Right renal pelvis (tissue), 4 donors: Measurements from ENCODE around the gene BPIFA1. TPM values are rescaled to one million over a fixed set of nuclear protein-coding genes. Genes with fewer than 3 reads are reported as not detected.

Source experiments
- polyA plus RNA-seq, 4 donors: library from polyadenylated mRNA; unstranded; fragments of 120-200 nt; gene quantifications; one replicate each; pipeline ENCODE4 v1.2.1, GENCODE V29; 2013; ENCODE audit not compliant: insufficient read length in 4 of 4

BPIFA1 gene
- polyA plus RNA-seq, 4 donors = not detected

Other genes with a start within 250 kb of the BPIFA1 start
- not detected for gene SUN5, start 231.6 kb upstream of the BPIFA1 start, polyA plus RNA-seq
- not detected for gene BPIFB2, start 228.3 kb upstream of the BPIFA1 start, polyA plus RNA-seq
- gene BPIFB6, start 204.3 kb upstream of the BPIFA1 start, polyA plus RNA-seq = not detected
- not detected for gene BPIFB3, start 182.1 kb upstream of the BPIFA1 start, polyA plus RNA-seq
- not detected for gene BPIFB4, start 156.4 kb upstream of the BPIFA1 start, polyA plus RNA-seq
- gene BPIFA2, start 67.8 kb upstream of the BPIFA1 start, polyA plus RNA-seq = not detected
- gene BPIFA3, start 18.6 kb upstream of the BPIFA1 start, polyA plus RNA-seq = not detected
- under 1 TPM in 1 of 4 donors, not detected in 3; 0.05 TPM for gene BPIFB1, start 47.2 kb downstream of the BPIFA1 start, polyA plus RNA-seq
- gene CDK5RAP1, start 165.5 kb downstream of the BPIFA1 start, polyA plus RNA-seq = 10 to 100 TPM; 26.1 to 31.7 (median 29.1) TPM
- gene SNTA1, start 207.8 kb downstream of the BPIFA1 start, polyA plus RNA-seq = 10 to 100 TPM in 2 of 4 donors, 1 to 10 TPM in 2; 9.0 to 13.8 (median 10.7) TPM